Neural cell (in vitro differentiated cells): ENCODE results near the gene KRTAP5-2. TPM values are rescaled to one million over a fixed set of nuclear protein-coding genes. Genes with fewer than 3 reads are reported as not detected.

Experiments
- H2AFZ ChIP-seq: fragments of 200-600, 300-800 bp; sonication (generic), shearing (Covaris generic); 2 replicates; pipeline ENCODE4 v1.6.0; 2014; ENCODE audit warnings: low read depth, mild to moderate bottlenecking, antibody characterized with exemption, low read length, moderate library complexity
- H3F3A ChIP-seq: fragments of 200-600 bp; shearing (Covaris generic); 2 replicates; pipeline ENCODE4 v1.6.1; 2016; ENCODE audit warnings: mild to moderate bottlenecking, moderate library complexity, mixed read lengths, antibody characterized with exemption, low read length; ENCODE audit not compliant: insufficient read depth, poor library complexity, severe bottlenecking
- H3K27ac ChIP-seq: fragments of 200-600, 300-800 bp; sonication (generic), shearing (Covaris generic); 2 replicates; pipeline ENCODE4 v1.5.1; 2014; ENCODE audit warnings: mild to moderate bottlenecking, low read length, moderate library complexity
- H3K27me3 ChIP-seq: fragments of 300-800, 200-600 bp; sonication (generic), shearing (Covaris generic); 2 replicates; pipeline ENCODE4 v1.6.0; 2014; ENCODE audit warnings: mild to moderate bottlenecking, low read depth, low read length, moderate library complexity; ENCODE audit not compliant: insufficient read depth
- H3K36me3 ChIP-seq: fragments of 300-800, 200-600 bp; sonication (generic), shearing (Covaris generic); 2 replicates; pipeline ENCODE4 v1.5.1; 2014; ENCODE audit warnings: mild to moderate bottlenecking, antibody characterized with exemption, low read length, moderate library complexity; ENCODE audit not compliant: insufficient read depth
- H3K4me2 ChIP-seq: fragments of 300-800, 200-600 bp; sonication (generic), shearing (Covaris generic); 2 replicates; pipeline ENCODE4 v1.6.0; 2014; ENCODE audit warnings: mild to moderate bottlenecking, low read length
- H3K4me3 ChIP-seq: fragments of 300-800, 200-600 bp; sonication (generic), shearing (Covaris generic); 2 replicates; pipeline ENCODE4 v1.5.1; 2014; ENCODE audit warnings: mild to moderate bottlenecking, low read length, moderate library complexity
- H3K79me2 ChIP-seq: fragments of 200-600 bp; shearing (Covaris generic); replicated peaks from 2 replicates; pipeline ENCODE4 v1.6.0; 2014; ENCODE audit warnings: mild to moderate bottlenecking, low read length, moderate library complexity; ENCODE audit not compliant: insufficient read depth
- H3K9ac ChIP-seq: fragments of 300-800, 200-600 bp; sonication (generic), shearing (Covaris generic); 2 replicates; pipeline ENCODE4 v1.6.1; 2016; ENCODE audit warnings: mild to moderate bottlenecking, low read length, mixed read lengths
- H3K9me2 ChIP-seq: fragments of 200-600 bp; shearing (Covaris generic); 2 replicates; pipeline ENCODE4 v1.6.1; 2016; ENCODE audit warnings: mild to moderate bottlenecking, low read length, mixed read lengths; ENCODE audit not compliant: insufficient read depth
- H3K9me3 ChIP-seq: fragments of 200-600, 300-800 bp; sonication (generic), shearing (Covaris generic); 2 replicates; pipeline ENCODE4 v1.6.1; 2016; ENCODE audit warnings: mild to moderate bottlenecking, mixed run types, low read length, moderate library complexity, mixed read lengths
- H4K20me1 ChIP-seq: fragments of 200-600 bp; shearing (Covaris generic); 2 replicates; pipeline ENCODE4 v1.6.1; 2016; ENCODE audit warnings: mild to moderate bottlenecking, mixed run types; ENCODE audit not compliant: insufficient read depth
- CTCF ChIP-seq: fragments of 450-650 bp; IDR thresholded peaks from 2 replicates; pipeline ENCODE4 v1.5.1; 2014; ENCODE audit warnings: antibody characterized with exemption, mild to moderate bottlenecking, moderate library complexity; ENCODE audit not compliant: poor library complexity, severe bottlenecking
- EP300 ChIP-seq: fragments of 450-650 bp; conservative IDR thresholded peaks from 2 replicates; pipeline ENCODE4 v1.6.1; 2014; ENCODE audit warnings: antibody characterized with exemption, mild to moderate bottlenecking, moderate library complexity; ENCODE audit not compliant: poor library complexity, severe bottlenecking
- EZH2 ChIP-seq: fragments of 200-600, 300-800 bp; shearing (Covaris generic), sonication (generic); IDR thresholded peaks from 2 replicates; pipeline ENCODE4 v1.6.1; 2014; ENCODE audit warnings: antibody characterized with exemption, low read length, borderline replicate concordance, mild to moderate bottlenecking; ENCODE audit not compliant: insufficient read depth, poor library complexity, severe bottlenecking
- MXI1 ChIP-seq: fragments of 450-650 bp; conservative IDR thresholded peaks from 2 replicates; pipeline ENCODE4 v1.6.1; 2014; ENCODE audit warnings: antibody characterized with exemption, mild to moderate bottlenecking; ENCODE audit not compliant: poor library complexity, severe bottlenecking
- POLR2AphosphoS5 ChIP-seq: IDR thresholded peaks from 2 replicates; pipeline ENCODE4 v1.6.1; 2012
- RAD21 ChIP-seq: fragments of 450-650 bp; conservative IDR thresholded peaks from 2 replicates; pipeline ENCODE4 v1.6.1; 2014; ENCODE audit warnings: antibody characterized with exemption, mild to moderate bottlenecking, moderate library complexity
- REST ChIP-seq: IDR thresholded peaks from 2 replicates; pipeline ENCODE4 v1.6.1; 2012; ENCODE audit warnings: borderline replicate concordance
- SMC3 ChIP-seq: fragments of 450-650 bp; conservative IDR thresholded peaks from 2 replicates; pipeline ENCODE4 v1.6.1; 2014; ENCODE audit warnings: antibody characterized with exemption, mild to moderate bottlenecking, moderate library complexity; ENCODE audit not compliant: poor library complexity
- TAF1 ChIP-seq: IDR thresholded peaks from 2 replicates; pipeline ENCODE4 v1.6.1; 2012; ENCODE audit warnings: low read depth
- polyA plus RNA-seq: library from polyadenylated mRNA; depleted of rRNA; stranded (reverse); fragments of >200 nt; gene quantifications from 2 replicates; pipeline ENCODE4 v1.2.3, GENCODE V29; 2014

The KRTAP5-2 gene
- polyA plus RNA-seq, 1 donor from 2014 or later, result not detected

GRCh38 chr11:1623716-1624115 is 25.6 kb upstream of the KRTAP5-2 start:
- H2AFZ ChIP-seq, result no peak overlapping the region
- no peaks in the 10 kb centered on the region for H3K9me3 ChIP-seq
- TF ChIP-seq EZH2 (no peak), RAD21 (no peak), EP300 (no peak), REST (no peak), CTCF (no peak), SMC3 (no peak), TAF1 (no peak), MXI1 (no peak), POLR2AphosphoS5 (no peak)
- no peak overlapping the region for H3K4me2 ChIP-seq
- H3K4me3 ChIP-seq, result no peak overlapping the region
- H3F3A ChIP-seq, result no peaks in the 10 kb centered on the region
- H3K79me2 ChIP-seq, result no peaks in the 10 kb centered on the region
- no peaks in the 10 kb centered on the region for H4K20me1 ChIP-seq
- no peaks in the 10 kb centered on the region for H3K27me3 ChIP-seq
- no peaks in the 10 kb centered on the region for H3K9me2 ChIP-seq
- H3K36me3 ChIP-seq, result no peaks in the 10 kb centered on the region
- no peak overlapping the region for H3K27ac ChIP-seq
- no peak overlapping the region for H3K9ac ChIP-seq

GRCh38 chr11:1622086-1622485 is 24.0 kb upstream of the KRTAP5-2 start, which contains the start of gene KRTAP5-4:
KRTAP5-4 (minus strand) TSS chr11:1622138; CDS start chr11:1622093, 45 bp downstream.
- no peak for TF ChIP-seq CTCF
- TF ChIP-seq TAF1, result no peak
- no peak for TF ChIP-seq MXI1
- no peak for TF ChIP-seq REST
- no peak for TF ChIP-seq EP300
- no peak for TF ChIP-seq POLR2AphosphoS5
- no peak for TF ChIP-seq EZH2
- TF ChIP-seq SMC3, result no peak
- TF ChIP-seq RAD21, result no peak
- Histone ChIP-seq H3K9me2 (no peaks in the 10 kb centered on the region), H3K27ac (no peak within 1 kb of the TSS), H3K9me3 (no peaks in the 10 kb centered on the region), H3K4me3 (no peak within 1 kb of the TSS), H2AFZ (no peak within 1 kb of the TSS), H3K79me2 (no peaks in the 10 kb centered on the region), H4K20me1 (no peaks in the 10 kb centered on the region), H3K4me2 (no peak within 1 kb of the TSS), H3K9ac (no peak within 1 kb of the TSS), H3K36me3 (no peaks in the 10 kb centered on the region), H3K27me3 (no peaks in the 10 kb centered on the region), H3F3A (no peaks in the 10 kb centered on the region)
